Uterus (tissue), 4 donors: ENCODE data around the gene PRLH. TPM values are rescaled to one million over a fixed set of nuclear protein-coding genes. Genes with fewer than 3 reads are reported as not detected.
A peak's percentile ranks its signal among the peaks of the same experiment; 100 is the strongest.

Source experiments
- DNase-seq, 2 donors: peaks; one replicate each; pipeline ENCODE4 v3.0.0-alpha.2; 2019 to 2020
- H3K27ac ChIP-seq, 2 donors: fragments of 200-600 bp; sonication (generic); 1 replicate in 1 of 2; 2 replicates in 1 of 2; pipeline ENCODE4 v1.5.1; 2016 to 2018
- H3K27me3 ChIP-seq, 2 donors: fragments of 200-600 bp; sonication (generic); one replicate each; pipeline ENCODE4 v1.5.1; 2018 to 2019; ENCODE audit warnings: control low read depth in 1 of 2
- H3K36me3 ChIP-seq, 2 donors: fragments of 200-600 bp; sonication (generic); one replicate each; pipeline ENCODE4 v1.5.1; 2019; ENCODE audit warnings: control low read depth in 1 of 2
- H3K4me1 ChIP-seq, 2 donors: fragments of 200-600 bp; sonication (generic); one replicate each; pipeline ENCODE4 v1.5.1; 2018 to 2019; ENCODE audit warnings: control low read depth in 1 of 2
- H3K4me3 ChIP-seq, 2 donors: fragments of 200-600 bp; sonication (generic); 1 replicate in 1 of 2; 2 replicates in 1 of 2; pipeline ENCODE4 v1.5.1; 2018 to 2019; ENCODE audit warnings: mild to moderate bottlenecking in 1 of 2
- H3K9me3 ChIP-seq, 2 donors: fragments of 200-600 bp; sonication (generic); one replicate each; pipeline ENCODE4 v1.5.1; 2019; ENCODE audit warnings: control low read depth in 1 of 2
- CTCF ChIP-seq, 4 experiments: fragments of 200-600 bp in 2 of 4; fragments of 450-650 bp in 2 of 4; sonication (generic) in 2 of 4; IDR thresholded peaks; one replicate each; pipeline ENCODE4 v1.5.1; 2016 to 2019; ENCODE audit warnings: antibody characterized with exemption in 4 of 4, mild to moderate bottlenecking in 2 of 4, moderate library complexity in 1 of 4
- POLR2A ChIP-seq, 2 donors: fragments of 450-650 bp; IDR thresholded peaks; one replicate each; pipeline ENCODE4 v1.6.1; 2016; ENCODE audit warnings: antibody characterized with exemption in 2 of 2, mild to moderate bottlenecking in 1 of 2, moderate library complexity in 1 of 2
- intact Hi-C: fragments of 100-400 bp; cut with DNase I; formaldehyde crosslinking; loops from one replicate; pipeline ENCODE4 v1.15.1; 2023; ENCODE audit warnings: low total_unique reads
- total RNA-seq, 4 donors: library from RNA; depleted of rRNA in 3 of 4; stranded (reverse); fragments of >200 nt in 3 of 4; gene quantifications; one replicate each; pipeline versions ENCODE4 v1.1.0 to v1.2.4, GENCODE V29; 2014 to 2023
- donor health status: DM: yes; HTN: yes; CAD: no.

PRLH gene
- total RNA-seq, 4 donors from 2014 or later = not detected

GRCh38 chr2:237569896-237570295, 3.5 kb downstream of the PRLH start:
- peaks cover 0 to 1% of the 10 kb centered on the region in 2 donors for H3K4me1 ChIP-seq
- H3K9me3 ChIP-seq = no peaks in the 10 kb centered on the region
- no peak for DNase-seq
- TF ChIP-seq CTCF (IDR thresholded peaks at IDR 0.05) (no peak), POLR2A (IDR thresholded peaks at IDR 0.05) (no peak)
- intact Hi-C loops = loop anchor here (5.0 to 10.0 kb wide), 2 partner anchors 58 to 445 kb away; no protein-coding TSS in a partner anchor
- H3K36me3 ChIP-seq = no peaks in the 10 kb centered on the region
- no peaks in the 10 kb centered on the region for H3K27me3 ChIP-seq
- H3K4me3 ChIP-seq = no peak overlapping the region
- H3K27ac ChIP-seq = no peak overlapping the region

GRCh38 chr2:237570776-237571335, 4.5 kb downstream of the PRLH start:
- Histone ChIP-seq H3K4me3 (no peak overlapping the region), H3K27ac (no peak overlapping the region), H3K27me3 (no peaks in the 10 kb centered on the region), H3K36me3 (no peaks in the 10 kb centered on the region), H3K9me3 (no peaks in the 10 kb centered on the region), H3K4me1 (peaks cover 0 to 8% of the 10 kb centered on the region in 2 donors)
- no peak for TF ChIP-seq POLR2A (IDR thresholded peaks at IDR 0.05)
- TF ChIP-seq CTCF (IDR thresholded peaks at IDR 0.05) = no peak
- intact Hi-C loops = loop anchor here (5.0 to 10.0 kb wide), 2 partner anchors 59 to 446 kb away; no protein-coding TSS in a partner anchor
- DNase-seq = no peak

- Histone ChIP-seq H3K36me3 (no peaks in the 10 kb centered on the region), H3K4me1 (peaks cover 0 to 8% of the 10 kb centered on the region in 2 donors), H3K27ac (peak overlapping the region; percentile 6 to 28), H3K4me3 (no peak overlapping the region), H3K27me3 (no peaks in the 10 kb centered on the region), H3K9me3 (no peaks in the 10 kb centered on the region)
- intact Hi-C loops = loop anchor here (5.0 to 10.0 kb wide), 2 partner anchors 59 to 447 kb away; no protein-coding TSS in a partner anchor
- DNase-seq = no peak
- TF ChIP-seq POLR2A (IDR thresholded peaks at IDR 0.05) = no peak
Measured at GRCh38 chr2:237571551-237571950, 5.2 kb downstream of the PRLH start.

GRCh38 chr2:237572021-237572741, 5.8 kb downstream of the PRLH start:
- Histone ChIP-seq H3K27me3 (no peaks in the 10 kb centered on the region), H3K36me3 (no peaks in the 10 kb centered on the region), H3K9me3 (no peaks in the 10 kb centered on the region), H3K27ac (peak overlapping the region; percentile 6 to 28), H3K4me3 (no peak overlapping the region), H3K4me1 (peaks cover 0 to 8% of the 10 kb centered on the region in 2 donors)
- DNase-seq = peak; percentile 92
- TF ChIP-seq CTCF (IDR thresholded peaks at IDR 0.05) = peak; percentile 97 to 100 (median 99)
- TF ChIP-seq POLR2A (IDR thresholded peaks at IDR 0.05) = peak in 1 of 2 donors; percentile 20
- intact Hi-C loops = loop anchor here (5.0 to 10.0 kb wide), 2 partner anchors 60 to 447 kb away; no protein-coding TSS in a partner anchor

GRCh38 chr2:237572742-237573101, 6.3 kb downstream of the PRLH start:
- intact Hi-C loops = loop anchor here (5.0 to 10.0 kb wide), 2 partner anchors 60 to 448 kb away; no protein-coding TSS in a partner anchor
- no peak overlapping the region for H3K4me3 ChIP-seq
- no peak for TF ChIP-seq CTCF (IDR thresholded peaks at IDR 0.05)
- no peak for TF ChIP-seq POLR2A (IDR thresholded peaks at IDR 0.05)
- DNase-seq = no peak
- peaks cover 0 to 8% of the 10 kb centered on the region in 2 donors for H3K4me1 ChIP-seq
- H3K36me3 ChIP-seq = no peaks in the 10 kb centered on the region
- no peaks in the 10 kb centered on the region for H3K9me3 ChIP-seq
- H3K27ac ChIP-seq = no peak overlapping the region
- no peaks in the 10 kb centered on the region for H3K27me3 ChIP-seq
